Measurements from ENCODE around the gene STUB1.

Gene STUB1

DNA sequence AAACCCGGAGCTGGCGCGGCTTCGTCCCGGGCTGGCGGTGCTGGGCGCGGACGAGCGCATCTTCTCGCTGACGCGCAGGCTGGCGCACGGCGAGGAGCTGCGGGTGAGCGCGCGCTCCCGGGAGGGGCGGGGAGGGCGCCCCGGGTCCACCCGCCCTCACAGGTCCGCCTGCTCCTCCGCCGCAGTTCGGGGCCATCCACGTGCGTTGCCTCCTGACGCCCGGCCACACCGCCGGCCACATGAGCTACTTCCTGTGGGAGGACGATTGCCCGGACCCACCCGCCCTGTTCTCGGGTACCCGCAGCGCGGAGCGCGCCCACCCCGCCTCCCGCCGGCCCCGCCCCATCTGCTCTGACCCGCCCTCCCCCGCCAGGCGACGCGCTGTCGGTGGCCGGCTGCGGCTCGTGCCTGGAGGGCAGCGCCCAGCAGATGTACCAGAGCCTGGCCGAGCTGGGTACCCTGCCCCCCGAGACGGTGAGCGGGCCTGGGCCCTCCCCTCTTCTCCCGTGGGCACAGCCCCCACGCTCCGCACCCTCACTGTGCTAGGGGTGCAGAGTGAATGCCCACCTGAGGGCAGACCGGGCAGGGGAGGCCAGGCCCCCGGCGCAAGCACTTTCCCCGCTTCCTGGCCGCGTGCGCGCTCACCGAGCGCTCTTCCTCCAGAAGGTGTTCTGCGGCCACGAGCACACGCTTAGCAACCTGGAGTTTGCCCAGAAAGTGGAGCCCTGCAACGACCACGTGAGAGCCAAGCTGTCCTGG lies 48.1 kb downstream of the STUB1 start:
- TF ChIP-seq, protein P1, sequence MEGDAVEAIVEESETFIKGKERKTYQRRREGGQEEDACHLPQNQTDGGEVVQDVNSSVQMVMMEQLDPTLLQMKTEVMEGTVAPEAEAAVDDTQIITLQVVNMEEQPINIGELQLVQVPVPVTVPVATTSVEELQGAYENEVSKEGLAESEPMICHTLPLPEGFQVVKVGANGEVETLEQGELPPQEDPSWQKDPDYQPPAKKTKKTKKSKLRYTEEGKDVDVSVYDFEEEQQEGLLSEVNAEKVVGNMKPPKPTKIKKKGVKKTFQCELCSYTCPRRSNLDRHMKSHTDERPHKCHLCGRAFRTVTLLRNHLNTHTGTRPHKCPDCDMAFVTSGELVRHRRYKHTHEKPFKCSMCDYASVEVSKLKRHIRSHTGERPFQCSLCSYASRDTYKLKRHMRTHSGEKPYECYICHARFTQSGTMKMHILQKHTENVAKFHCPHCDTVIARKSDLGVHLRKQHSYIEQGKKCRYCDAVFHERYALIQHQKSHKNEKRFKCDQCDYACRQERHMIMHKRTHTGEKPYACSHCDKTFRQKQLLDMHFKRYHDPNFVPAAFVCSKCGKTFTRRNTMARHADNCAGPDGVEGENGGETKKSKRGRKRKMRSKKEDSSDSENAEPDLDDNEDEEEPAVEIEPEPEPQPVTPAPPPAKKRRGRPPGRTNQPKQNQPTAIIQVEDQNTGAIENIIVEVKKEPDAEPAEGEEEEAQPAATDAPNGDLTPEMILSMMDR (IDR thresholded peaks at IDR 0.05) = no peak

DNA sequence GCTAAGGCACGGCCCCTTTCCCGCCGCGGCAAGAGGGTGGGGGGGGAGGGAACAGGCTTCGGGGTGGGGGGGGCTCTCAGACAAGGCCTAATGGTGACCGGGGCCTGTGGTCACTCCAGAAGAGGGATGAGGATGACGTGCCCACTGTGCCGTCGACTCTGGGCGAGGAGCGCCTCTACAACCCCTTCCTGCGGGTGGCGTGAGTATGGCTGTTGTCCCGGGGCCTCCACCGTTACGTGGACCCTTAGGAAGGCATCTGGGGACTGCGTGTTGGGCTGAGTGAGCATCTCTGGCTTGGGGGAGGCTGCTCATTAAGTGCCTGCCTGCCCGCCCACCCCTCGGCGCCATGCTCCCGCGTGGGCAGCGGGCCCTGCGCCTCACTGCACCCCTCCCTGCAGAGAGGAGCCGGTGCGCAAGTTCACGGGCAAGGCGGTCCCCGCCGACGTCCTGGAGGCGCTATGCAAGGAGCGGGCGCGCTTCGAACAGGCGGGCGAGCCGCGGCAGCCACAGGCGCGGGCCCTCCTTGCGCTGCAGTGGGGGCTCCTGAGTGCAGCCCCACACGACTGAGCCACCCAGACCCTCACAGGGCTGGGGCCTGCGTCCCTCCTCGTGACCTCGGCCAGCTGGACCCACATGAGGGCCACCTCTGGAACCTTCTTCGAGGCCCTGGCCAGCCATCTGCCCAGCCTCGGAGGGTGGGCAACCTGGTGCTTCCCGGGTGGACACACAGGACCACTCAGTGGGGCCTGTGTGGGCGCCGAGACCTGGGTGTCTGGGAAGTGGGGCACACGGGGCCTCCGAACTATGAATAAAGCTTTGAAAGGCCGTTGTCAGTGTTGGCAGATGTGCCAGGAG lies 48.9 kb downstream of the STUB1 start:
- TF ChIP-seq, protein P1 (IDR thresholded peaks at IDR 0.05) = no peak

DNA sequence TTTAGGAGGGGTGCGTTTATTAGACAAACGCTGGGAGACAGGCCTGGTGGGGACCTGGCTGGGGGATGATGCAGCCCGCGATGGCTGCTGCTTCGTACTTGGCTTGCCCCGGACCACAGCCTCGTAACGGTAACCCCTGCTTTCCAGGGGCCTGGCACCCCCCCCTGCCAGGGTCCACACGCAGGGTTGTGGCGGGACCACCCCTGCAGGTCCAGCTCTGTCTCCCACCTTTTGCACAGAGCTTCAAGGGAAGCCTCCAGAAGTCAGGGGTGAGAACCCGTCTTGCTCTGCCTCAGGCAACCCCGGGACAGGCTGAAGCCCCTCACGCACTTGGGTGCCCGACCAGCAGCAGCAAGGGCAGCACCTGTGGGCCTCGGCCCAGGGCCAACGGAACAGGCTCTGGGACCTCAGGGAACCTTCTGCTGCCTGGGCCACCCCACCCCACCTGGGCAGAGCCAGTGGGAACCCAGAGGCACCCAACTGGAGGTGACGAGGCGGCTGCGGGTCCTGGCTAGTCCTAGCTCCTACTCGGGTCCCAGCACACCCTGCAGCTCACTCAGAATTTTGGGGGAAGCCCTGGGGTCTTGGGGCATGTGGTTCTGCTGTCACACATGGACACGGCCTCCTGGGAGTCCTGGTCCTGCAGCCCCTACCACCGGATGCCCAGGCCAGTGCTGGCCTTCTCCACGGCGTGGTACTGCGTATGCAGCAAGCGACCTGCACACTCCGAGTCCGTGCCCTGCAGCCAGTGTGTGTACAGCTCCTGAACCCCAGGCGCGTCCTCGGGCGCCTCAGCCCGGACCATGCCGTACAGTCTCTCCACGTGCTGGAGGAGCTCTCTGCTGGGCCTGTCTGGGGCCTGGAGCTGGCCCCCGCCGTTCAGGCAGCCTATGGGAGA lies 49.8 kb downstream of the STUB1 start:
- TF ChIP-seq, protein P1 (IDR thresholded peaks at IDR 0.05) = no peak

DNA sequence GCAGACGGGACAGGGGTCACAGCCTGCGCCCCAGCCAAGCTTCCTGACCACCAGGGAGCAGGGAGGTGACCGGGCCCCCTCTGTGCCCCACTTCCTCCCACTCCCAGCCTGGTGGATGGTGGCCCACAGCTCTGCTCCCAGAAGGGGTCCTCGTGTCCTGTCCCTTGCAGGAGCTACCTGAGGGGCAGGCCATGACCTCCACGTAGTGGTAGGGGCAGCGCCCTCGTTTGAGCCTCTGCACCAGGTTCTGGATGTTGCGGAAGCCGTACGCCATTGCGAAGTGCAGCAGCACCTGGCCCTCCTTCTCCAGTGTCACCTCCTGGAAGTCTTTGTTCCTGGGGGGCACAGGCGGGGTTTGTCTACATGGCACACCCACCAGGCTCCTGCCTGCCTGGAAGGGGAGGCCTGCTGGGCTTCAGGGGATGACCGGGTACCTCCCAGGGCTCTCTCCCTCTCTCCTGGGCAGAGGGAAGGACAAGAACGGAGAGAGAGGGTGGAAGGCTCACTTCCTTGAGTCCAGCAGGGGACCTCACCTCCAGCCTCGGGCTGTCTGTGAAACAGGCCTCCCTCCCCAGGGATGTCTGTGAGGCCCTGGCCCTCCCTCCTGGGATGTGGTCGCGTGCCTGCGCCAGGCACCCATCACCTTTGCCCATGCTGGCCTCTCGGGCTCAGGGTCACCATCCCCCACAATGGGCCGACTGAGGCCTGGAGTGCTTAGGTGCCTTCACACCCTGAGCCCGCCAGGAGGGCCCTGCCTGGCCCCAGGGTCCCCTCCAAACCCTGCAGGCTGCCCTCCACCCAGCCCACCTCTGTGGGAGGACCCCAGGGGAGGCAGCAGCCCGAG lies 50.7 kb downstream of the STUB1 start:
- TF ChIP-seq, protein P1 (IDR thresholded peaks at IDR 0.05) = no peak

DNA sequence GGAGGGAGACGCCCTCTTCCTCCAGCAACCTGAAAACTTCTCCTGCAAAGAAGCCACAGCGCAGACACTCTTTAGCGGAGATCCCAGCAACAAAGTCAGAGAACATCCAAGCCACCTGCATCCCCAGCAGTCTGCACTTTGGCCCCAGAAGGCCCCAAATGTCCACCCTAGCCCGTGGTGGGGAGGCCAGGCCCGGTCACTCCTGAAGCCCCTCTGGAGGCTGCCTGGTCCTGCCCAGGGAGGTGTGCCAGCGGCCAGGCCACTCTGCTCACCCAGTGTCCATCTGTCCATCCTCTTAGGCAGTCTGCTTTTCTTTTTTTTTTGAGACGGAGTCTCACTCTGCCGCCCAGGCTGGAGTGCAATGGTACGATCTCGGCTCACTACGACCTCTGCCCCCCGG lies 52.1 kb downstream of the STUB1 start:
- TF ChIP-seq, protein P1 (IDR thresholded peaks at IDR 0.05) = no peak

Measured in LNCAP (cell line).